NB4 (cell line): Measurements from ENCODE around the gene DPP4.
A peak's percentile ranks its signal among the peaks of the same experiment; 100 is the strongest.
"Not testable (repeated sequence)": the region's sequence is repeated elsewhere in the genome, so short reads cannot be mapped to it uniquely, and the experiment has no call there.

ENCODE experiments used
- DNase-seq: peaks from one replicate; pipeline ENCODE4 v3.0.0; 2010; ENCODE audit warnings: low read depth
- H3K4me3 ChIP-seq: one replicate; pipeline ENCODE4 v1.5.1; 2011; ENCODE audit warnings: mild to moderate bottlenecking, low read depth, low read length, moderate library complexity
- MAX ChIP-seq: IDR thresholded peaks from 2 replicates; pipeline ENCODE4 v1.6.1; 2011; ENCODE audit warnings: low read depth, low read length
- MYC ChIP-seq: IDR thresholded peaks from 2 replicates; pipeline ENCODE4 v1.6.1; 2011; ENCODE audit warnings: low read depth, low read length
- POLR2A ChIP-seq: IDR thresholded peaks from 2 replicates; pipeline ENCODE4 v1.6.1; 2011; ENCODE audit warnings: mild to moderate bottlenecking; ENCODE audit not compliant: insufficient read length; ENCODE audit errors: extremely low read depth
- TF ChIP-seq, protein P1 (sequence below): IDR thresholded peaks from one replicate; pipeline ENCODE4 v1.5.1; 2012; ENCODE audit warnings: low read depth, low read length

Gene DPP4

DNA sequence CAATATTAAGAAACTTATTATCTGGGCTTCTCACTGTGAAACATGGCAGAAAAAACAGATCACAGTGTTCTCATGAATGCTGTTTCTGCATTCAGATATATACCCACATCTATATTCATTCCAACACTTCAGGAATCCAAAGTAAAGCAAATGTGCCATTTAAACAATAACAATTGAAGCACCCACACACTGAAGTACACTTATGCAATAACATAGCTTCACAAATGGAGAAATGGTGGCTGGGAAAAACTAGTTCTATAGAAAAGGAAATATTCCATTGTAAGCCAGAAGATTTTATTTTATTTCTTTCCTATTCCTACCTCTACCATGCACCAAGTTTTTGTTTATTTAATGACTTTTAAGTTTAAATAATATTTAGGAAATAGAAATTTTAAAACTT is 111.9 kb downstream of the DPP4 start:
- no peak for TF ChIP-seq POLR2A
- TF ChIP-seq MYC: no peak
- TF ChIP-seq, protein P1, sequence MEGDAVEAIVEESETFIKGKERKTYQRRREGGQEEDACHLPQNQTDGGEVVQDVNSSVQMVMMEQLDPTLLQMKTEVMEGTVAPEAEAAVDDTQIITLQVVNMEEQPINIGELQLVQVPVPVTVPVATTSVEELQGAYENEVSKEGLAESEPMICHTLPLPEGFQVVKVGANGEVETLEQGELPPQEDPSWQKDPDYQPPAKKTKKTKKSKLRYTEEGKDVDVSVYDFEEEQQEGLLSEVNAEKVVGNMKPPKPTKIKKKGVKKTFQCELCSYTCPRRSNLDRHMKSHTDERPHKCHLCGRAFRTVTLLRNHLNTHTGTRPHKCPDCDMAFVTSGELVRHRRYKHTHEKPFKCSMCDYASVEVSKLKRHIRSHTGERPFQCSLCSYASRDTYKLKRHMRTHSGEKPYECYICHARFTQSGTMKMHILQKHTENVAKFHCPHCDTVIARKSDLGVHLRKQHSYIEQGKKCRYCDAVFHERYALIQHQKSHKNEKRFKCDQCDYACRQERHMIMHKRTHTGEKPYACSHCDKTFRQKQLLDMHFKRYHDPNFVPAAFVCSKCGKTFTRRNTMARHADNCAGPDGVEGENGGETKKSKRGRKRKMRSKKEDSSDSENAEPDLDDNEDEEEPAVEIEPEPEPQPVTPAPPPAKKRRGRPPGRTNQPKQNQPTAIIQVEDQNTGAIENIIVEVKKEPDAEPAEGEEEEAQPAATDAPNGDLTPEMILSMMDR: no peak
- TF ChIP-seq MAX: no peak
- DNase-seq: no peak
- no peak overlapping the region for H3K4me3 ChIP-seq

- H3K4me3 ChIP-seq: no peak overlapping the region
- TF ChIP-seq MAX (no peak), POLR2A (no peak), MYC (no peak)
- TF ChIP-seq, protein P1: no peak
- peak; percentile 39 for DNase-seq
Observed at GRCh38 chr2:161961061-161961460, 113.0 kb downstream of the DPP4 start.

DNA sequence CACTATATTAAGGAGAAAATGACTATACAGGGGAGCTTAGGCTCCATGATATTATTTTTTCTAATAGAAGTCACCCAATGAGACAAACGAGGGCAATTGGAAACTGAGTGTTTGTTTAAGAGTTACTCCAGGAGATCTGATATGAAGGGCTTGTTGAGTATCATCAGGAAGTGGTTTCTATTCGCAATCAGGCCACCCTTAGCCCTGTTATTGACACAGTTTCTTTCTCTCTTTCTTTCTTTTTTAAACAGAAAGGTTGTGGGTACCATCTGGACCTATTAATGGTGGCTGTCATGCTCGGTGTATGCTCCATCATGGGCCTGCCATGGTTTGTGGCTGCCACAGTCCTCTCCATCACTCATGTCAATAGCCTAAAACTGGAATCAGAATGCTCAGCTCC is 117.3 kb downstream of the DPP4 start:
- no peak for DNase-seq
- H3K4me3 ChIP-seq: no peak overlapping the region
- TF ChIP-seq MYC: no peak
- TF ChIP-seq, protein P1: no peak
- no peak for TF ChIP-seq POLR2A
- TF ChIP-seq MAX: no peak

GRCh38 chr2:161955211-161955610 is 118.8 kb downstream of the DPP4 start:
- TF ChIP-seq POLR2A: no peak
- TF ChIP-seq MAX: no peak
- TF ChIP-seq, protein P1: no peak
- no peak for TF ChIP-seq MYC
- no peak overlapping the region for H3K4me3 ChIP-seq
- no peak for DNase-seq

- H3K4me3 ChIP-seq: no peak overlapping the region
- DNase-seq: no peak
- no peak for TF ChIP-seq POLR2A
- TF ChIP-seq MYC: no peak
- TF ChIP-seq, protein P1: no peak
- TF ChIP-seq MAX: no peak
Observed at GRCh38 chr2:161954103-161954502, 119.9 kb downstream of the DPP4 start.

- not testable (repeated sequence) for DNase-seq, H3K4me3 ChIP-seq
Observed at GRCh38 chr2:161953367-161953766, 120.6 kb downstream of the DPP4 start.
